ENCODE measurements around the gene ZNFX1.
"Not testable (repeated sequence)": the region's sequence is repeated elsewhere in the genome, so short reads cannot be mapped to it uniquely, and the experiment has no call there.

Gene ZNFX1

GRCh38 chr20:49199729-49200293 is 78.0 kb downstream of the ZNFX1 start:
- no peak for DNase-seq

- DNase-seq, result not testable (repeated sequence)
These were observed 84.8 kb downstream of the ZNFX1 start for GRCh38 chr20:49192944-49193518.

Data from activated CD8-positive, alpha-beta memory T cell treated with anti-CD3 and anti-CD28 coated beads, Interleukin-2, amount 50 U/mL, for 48 hours (primary cell).